H54 (cell line): ENCODE results near the gene GLUL.
"Not testable (repeated sequence)": the region's sequence is repeated elsewhere in the genome, so short reads cannot be mapped to it uniquely, and the experiment has no call there.

Experiments used
- DNase-seq: peaks from one replicate; pipeline ENCODE4 v3.0.0; 2011; ENCODE audit warnings: low spot score, mixed read lengths; ENCODE audit not compliant: insufficient read length
- FAIRE-seq: peaks from 3 replicates; lab custom pipeline; 2011; peaks lifted over from hg19 to GRCh38; lab: Jason Lieb, UNC
- POLR2A ChIP-seq: IDR thresholded peaks from 2 replicates; pipeline ENCODE4 v1.6.1; 2011; ENCODE audit warnings: low read depth, mild to moderate bottlenecking, low read length

GLUL gene

DNA sequence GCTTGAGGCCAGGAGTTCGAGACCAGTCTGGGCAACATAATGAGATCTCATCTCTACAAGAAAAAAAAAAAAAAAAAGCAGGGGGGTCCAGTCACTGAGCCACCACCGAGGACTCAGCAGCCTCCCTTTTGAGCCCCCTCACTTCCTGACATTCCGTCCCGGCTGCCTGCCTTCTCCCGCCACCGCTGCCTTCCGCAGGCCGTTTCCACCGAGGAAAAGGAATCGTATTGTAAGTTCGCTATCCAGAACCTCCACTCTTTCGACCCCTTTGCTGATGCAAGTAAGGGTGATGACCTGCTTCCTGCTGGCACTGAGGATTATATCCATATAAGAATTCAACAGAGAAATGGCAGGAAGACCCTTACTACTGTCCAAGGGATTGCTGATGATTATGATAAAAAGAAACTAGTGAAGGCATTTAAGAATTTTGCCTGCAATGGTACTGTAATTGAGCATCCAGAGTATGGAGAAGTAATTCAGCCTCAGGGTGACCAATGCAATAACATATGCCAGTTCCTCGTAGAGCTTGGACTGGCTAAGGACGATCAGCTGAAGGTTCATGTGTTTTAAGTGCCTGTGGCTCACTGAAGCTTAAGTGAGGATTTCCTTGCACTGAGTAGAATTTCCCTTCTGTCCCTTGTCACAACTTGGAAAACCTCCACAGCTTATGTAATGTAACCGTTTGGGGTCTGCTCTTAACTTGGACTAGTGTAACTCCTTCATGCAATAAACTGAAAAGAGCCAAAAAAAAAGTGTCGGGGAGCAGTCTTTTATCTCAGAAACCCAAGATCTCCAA is 55.6 kb downstream of the GLUL start:
- FAIRE-seq (no peak), DNase-seq (no peak)
- no peak for TF ChIP-seq POLR2A

DNA sequence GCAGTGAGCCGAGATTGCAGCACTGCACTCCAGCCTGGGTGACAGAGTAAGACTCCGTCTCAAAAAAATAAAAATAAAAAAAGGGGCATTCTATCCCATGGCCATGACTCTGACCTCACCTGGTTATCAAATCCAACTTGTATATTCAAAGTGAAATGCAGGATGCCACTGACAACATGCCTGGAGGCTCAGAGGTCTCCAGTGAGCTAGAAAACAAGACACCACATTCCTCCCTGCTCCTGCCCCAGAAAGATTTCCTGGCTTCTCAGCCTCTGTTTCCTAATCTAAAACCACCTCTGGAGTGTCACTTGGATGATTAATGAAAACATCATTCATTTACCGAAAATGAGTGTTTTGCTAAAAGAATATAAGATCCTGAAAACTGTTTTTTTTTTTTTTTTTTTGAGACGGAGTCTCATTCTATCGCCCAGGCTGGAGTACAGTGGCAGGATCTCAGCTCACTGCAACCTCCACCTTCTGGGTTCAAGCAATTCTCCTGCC is 58.5 kb downstream of the GLUL start:
- not testable (repeated sequence) for DNase-seq

GRCh38 chr1:182332261-182333060 is 59.1 kb downstream of the GLUL start:
- TF ChIP-seq POLR2A = no peak
- DNase-seq = no peak
- no peak for FAIRE-seq

More for the DNA sequence above, 58.5 kb downstream of the GLUL start:
- not testable (repeated sequence) for FAIRE-seq
